Hepatocyte (in vitro differentiated cells): Measurements from ENCODE around the gene EPHA8.

Experiments
- EZH2 ChIP-seq: fragments of 200-600 bp; sonication (generic); IDR thresholded peaks from 2 replicates; pipeline ENCODE4 v1.6.1; 2016; ENCODE audit warnings: antibody characterized with exemption, mild to moderate bottlenecking, borderline replicate concordance
- EZH2phosphoT487 ChIP-seq: fragments of 200-600 bp; sonication (generic); IDR thresholded peaks from one replicate; pipeline ENCODE4 v1.6.1; 2018; ENCODE audit warnings: antibody characterized with exemption, mild to moderate bottlenecking, low read depth, moderate library complexity; ENCODE audit not compliant: unreplicated experiment, severe bottlenecking
- TF ChIP-seq, protein P1 (sequence below): fragments of 200-600 bp; sonication (generic); IDR thresholded peaks from 2 replicates; pipeline ENCODE4 v1.5.1; 2016; ENCODE audit warnings: antibody characterized with exemption, mild to moderate bottlenecking; ENCODE audit not compliant: poor library complexity

GRCh38 chr1:22557341-22557950, 5.8 kb upstream of the EPHA8 start:
- TF ChIP-seq, protein P1, sequence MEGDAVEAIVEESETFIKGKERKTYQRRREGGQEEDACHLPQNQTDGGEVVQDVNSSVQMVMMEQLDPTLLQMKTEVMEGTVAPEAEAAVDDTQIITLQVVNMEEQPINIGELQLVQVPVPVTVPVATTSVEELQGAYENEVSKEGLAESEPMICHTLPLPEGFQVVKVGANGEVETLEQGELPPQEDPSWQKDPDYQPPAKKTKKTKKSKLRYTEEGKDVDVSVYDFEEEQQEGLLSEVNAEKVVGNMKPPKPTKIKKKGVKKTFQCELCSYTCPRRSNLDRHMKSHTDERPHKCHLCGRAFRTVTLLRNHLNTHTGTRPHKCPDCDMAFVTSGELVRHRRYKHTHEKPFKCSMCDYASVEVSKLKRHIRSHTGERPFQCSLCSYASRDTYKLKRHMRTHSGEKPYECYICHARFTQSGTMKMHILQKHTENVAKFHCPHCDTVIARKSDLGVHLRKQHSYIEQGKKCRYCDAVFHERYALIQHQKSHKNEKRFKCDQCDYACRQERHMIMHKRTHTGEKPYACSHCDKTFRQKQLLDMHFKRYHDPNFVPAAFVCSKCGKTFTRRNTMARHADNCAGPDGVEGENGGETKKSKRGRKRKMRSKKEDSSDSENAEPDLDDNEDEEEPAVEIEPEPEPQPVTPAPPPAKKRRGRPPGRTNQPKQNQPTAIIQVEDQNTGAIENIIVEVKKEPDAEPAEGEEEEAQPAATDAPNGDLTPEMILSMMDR = no peak
- TF ChIP-seq EZH2 = no peak
- no peak for TF ChIP-seq EZH2phosphoT487
